Measurements from ENCODE around the gene LAX1.
"Not testable (repeated sequence)": the region's sequence is repeated elsewhere in the genome, so short reads cannot be mapped to it uniquely, and the experiment has no call there.

Gene LAX1

GRCh38 chr1:203765029-203765837 lies at the start of gene LAX1:
Gene LAX1, plus strand, starts transcription at chr1:203765183. Its CDS starts 383 bp downstream, at chr1:203765566.
- DNase-seq (ENCODE audit: low spot score): peak; percentile 66

GRCh38 chr1:203717120-203717519 lies 47.9 kb upstream of the LAX1 start:
- DNase-seq (ENCODE audit: low spot score): no peak

GRCh38 chr1:203720242-203720641 lies 44.7 kb upstream of the LAX1 start:
- no peak for DNase-seq (ENCODE audit: low spot score)

- DNase-seq (ENCODE audit: low spot score): no peak
Measured at GRCh38 chr1:203722909-203723308, 42.1 kb upstream of the LAX1 start.

- DNase-seq (ENCODE audit: low spot score): no peak
Measured at GRCh38 chr1:203726417-203726867, 38.5 kb upstream of the LAX1 start.

GRCh38 chr1:203733009-203733863 lies 31.7 kb upstream of the LAX1 start:
- no peak for DNase-seq (ENCODE audit: low spot score)

- DNase-seq (ENCODE audit: low spot score): no peak
Measured at GRCh38 chr1:203742436-203742835, 22.5 kb upstream of the LAX1 start.

- no peak for DNase-seq (ENCODE audit: low spot score)
Measured at GRCh38 chr1:203743091-203743571, 21.9 kb upstream of the LAX1 start.

GRCh38 chr1:203744075-203744972 lies 20.7 kb upstream of the LAX1 start:
- DNase-seq (ENCODE audit: low spot score): no peak

- no peak for DNase-seq (ENCODE audit: low spot score)
Measured at GRCh38 chr1:203746281-203746680, 18.7 kb upstream of the LAX1 start.

- DNase-seq (ENCODE audit: low spot score): no peak
Measured at GRCh38 chr1:203751051-203751450, 13.9 kb upstream of the LAX1 start.

GRCh38 chr1:203751618-203752361 lies 13.2 kb upstream of the LAX1 start:
- not testable (repeated sequence) for DNase-seq (ENCODE audit: low spot score)

GRCh38 chr1:203754455-203754864 lies 10.5 kb upstream of the LAX1 start:
- DNase-seq (ENCODE audit: low spot score): peak; percentile 57

- DNase-seq (ENCODE audit: low spot score): no peak
Measured at GRCh38 chr1:203756036-203756435, 8.9 kb upstream of the LAX1 start.

- DNase-seq (ENCODE audit: low spot score): not testable (repeated sequence)
Measured at GRCh38 chr1:203758749-203759148, 6.2 kb upstream of the LAX1 start.

GRCh38 chr1:203760506-203760905 lies 4.5 kb upstream of the LAX1 start:
- no peak for DNase-seq (ENCODE audit: low spot score)

GRCh38 chr1:203761958-203762357 lies 3.0 kb upstream of the LAX1 start:
- DNase-seq (ENCODE audit: low spot score): not testable (repeated sequence)

GRCh38 chr1:203763505-203763904 lies 1.5 kb upstream of the LAX1 start:
- DNase-seq (ENCODE audit: low spot score): no peak

- DNase-seq (ENCODE audit: low spot score): no peak
Measured at GRCh38 chr1:203764105-203765028, 616 bp upstream of the LAX1 start.

- DNase-seq (ENCODE audit: low spot score): no peak
Measured at GRCh38 chr1:203768256-203768655, 3.3 kb downstream of the LAX1 start.
